IPS-20b (cell line): ENCODE results near the gene OR4S1.
"Not testable (repeated sequence)": the region's sequence is repeated elsewhere in the genome, so short reads cannot be mapped to it uniquely, and the experiment has no call there.

ENCODE experiments used
- H3K27ac ChIP-seq: one replicate; pipeline ENCODE4 v1.5.1; 2013; ENCODE audit warnings: low read length
- H3K27me3 ChIP-seq: 2 replicates; pipeline ENCODE4 v1.6.1; 2013; ENCODE audit warnings: mild to moderate bottlenecking, low read length, inconsistent platforms; ENCODE audit not compliant: insufficient read depth
- H3K36me3 ChIP-seq: 2 replicates; pipeline ENCODE4 v1.6.1; 2013; ENCODE audit warnings: low read depth, mild to moderate bottlenecking, inconsistent platforms, low read length, moderate library complexity; ENCODE audit not compliant: insufficient read depth
- H3K4me1 ChIP-seq: 2 replicates; pipeline ENCODE4 v1.6.1; 2013; ENCODE audit warnings: mild to moderate bottlenecking, control low read depth, inconsistent platforms, low read length, moderate library complexity; ENCODE audit not compliant: insufficient read depth
- H3K4me3 ChIP-seq: 2 replicates; pipeline ENCODE4 v1.5.1; 2013; ENCODE audit warnings: mild to moderate bottlenecking, low read length, inconsistent platforms
- H3K9ac ChIP-seq: 2 replicates; pipeline ENCODE4 v1.6.1; 2013; ENCODE audit warnings: low read depth, mild to moderate bottlenecking, inconsistent platforms, low read length, moderate library complexity
- H3K9me3 ChIP-seq: 2 replicates; pipeline ENCODE4 v1.6.1; 2013; ENCODE audit warnings: mild to moderate bottlenecking, low read depth, low read length, inconsistent platforms; ENCODE audit not compliant: insufficient read depth

OR4S1 gene, protein sequence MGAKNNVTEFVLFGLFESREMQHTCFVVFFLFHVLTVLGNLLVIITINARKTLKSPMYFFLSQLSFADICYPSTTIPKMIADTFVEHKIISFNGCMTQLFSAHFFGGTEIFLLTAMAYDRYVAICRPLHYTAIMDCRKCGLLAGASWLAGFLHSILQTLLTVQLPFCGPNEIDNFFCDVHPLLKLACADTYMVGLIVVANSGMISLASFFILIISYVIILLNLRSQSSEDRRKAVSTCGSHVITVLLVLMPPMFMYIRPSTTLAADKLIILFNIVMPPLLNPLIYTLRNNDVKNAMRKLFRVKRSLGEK

GRCh38 chr11:48305923-48306322 is at the start of gene OR4S1:
TSS of gene OR4S1 (plus strand) at chr11:48306223. CDS start at chr11:48306223, 0 bp downstream.
- Histone ChIP-seq H3K27me3 (no peaks in the 10 kb centered on the region), H3K9me3 (peaks cover 76% of the 10 kb centered on the region), H3K4me1 (no peaks in the 10 kb centered on the region), H3K9ac (no peak within 1 kb of the TSS), H3K36me3 (no peaks in the 10 kb centered on the region), H3K4me3 (no peak within 1 kb of the TSS), H3K27ac (no peak within 1 kb of the TSS)

DNA sequence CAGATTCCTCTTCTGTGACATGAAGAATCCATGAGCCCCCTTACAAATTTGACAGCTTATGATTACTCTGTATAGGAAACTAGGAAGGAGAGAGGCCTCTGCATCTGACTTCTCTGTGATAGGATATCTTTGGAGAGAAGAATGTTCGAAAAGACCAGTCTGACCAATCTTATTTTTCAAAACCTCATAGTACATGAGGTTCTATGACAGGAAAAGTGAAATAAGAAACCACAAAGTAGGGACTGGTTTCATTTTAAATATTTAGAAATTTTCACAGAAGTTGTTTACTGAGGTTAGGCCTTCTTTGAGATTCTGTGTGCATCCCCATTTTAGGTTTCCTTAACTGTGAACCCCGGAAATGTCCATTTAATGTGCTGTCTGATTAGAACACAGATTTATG is 44.4 kb upstream of the OR4S1 start:
- no peaks in the 10 kb centered on the region for H3K36me3 ChIP-seq
- H3K4me1 ChIP-seq = no peaks in the 10 kb centered on the region
- no peak overlapping the region for H3K27ac ChIP-seq
- H3K27me3 ChIP-seq = no peaks in the 10 kb centered on the region
- no peak overlapping the region for H3K9ac ChIP-seq
- no peak overlapping the region for H3K4me3 ChIP-seq
- H3K9me3 ChIP-seq = peaks cover 73% of the 10 kb centered on the region

DNA sequence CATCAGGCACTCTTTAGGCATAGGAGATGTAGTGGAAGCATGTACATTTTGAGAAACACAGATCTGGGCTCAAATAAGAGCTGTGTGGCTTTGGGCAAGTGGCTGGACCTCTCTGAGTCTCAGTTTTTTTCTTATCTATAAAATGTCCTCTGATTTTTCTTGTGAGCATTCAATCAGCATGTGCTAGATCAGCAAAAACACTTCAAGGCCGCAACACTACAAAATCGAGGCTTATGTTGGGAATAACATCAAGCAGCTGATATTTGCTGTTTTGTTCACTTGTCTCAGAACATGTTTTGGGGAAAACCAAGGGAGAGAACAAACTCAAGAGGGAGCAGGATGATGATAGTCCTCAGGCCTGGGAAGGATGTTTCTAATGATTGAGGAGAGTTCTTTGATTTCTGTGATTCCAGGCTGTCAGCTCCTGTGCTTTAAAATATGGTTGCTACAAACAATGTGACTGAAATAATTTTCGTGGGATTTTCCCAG is 42.6 kb upstream of the OR4S1 start, which contains the start of gene OR4X1:
OR4X1 (plus strand) TSS at position 439 of the 489 bp plus-strand sequence; CDS start at position 439, 0 bp downstream.
- Histone ChIP-seq H3K9ac (no peak within 1 kb of the TSS), H3K27me3 (no peaks in the 10 kb centered on the region), H3K27ac (no peak within 1 kb of the TSS), H3K4me1 (no peaks in the 10 kb centered on the region), H3K36me3 (no peaks in the 10 kb centered on the region), H3K9me3 (peaks cover 66% of the 10 kb centered on the region), H3K4me3 (no peak within 1 kb of the TSS)

- Histone ChIP-seq H3K4me1 (no peaks in the 10 kb centered on the region), H3K9ac (no peak overlapping the region), H3K27me3 (peaks cover 7% of the 10 kb centered on the region), H3K9me3 (peaks cover 79% of the 10 kb centered on the region), H3K4me3 (no peak overlapping the region), H3K27ac (no peak overlapping the region), H3K36me3 (no peaks in the 10 kb centered on the region)
These were observed 35.4 kb upstream of the OR4S1 start for GRCh38 chr11:48270621-48271020.

DNA sequence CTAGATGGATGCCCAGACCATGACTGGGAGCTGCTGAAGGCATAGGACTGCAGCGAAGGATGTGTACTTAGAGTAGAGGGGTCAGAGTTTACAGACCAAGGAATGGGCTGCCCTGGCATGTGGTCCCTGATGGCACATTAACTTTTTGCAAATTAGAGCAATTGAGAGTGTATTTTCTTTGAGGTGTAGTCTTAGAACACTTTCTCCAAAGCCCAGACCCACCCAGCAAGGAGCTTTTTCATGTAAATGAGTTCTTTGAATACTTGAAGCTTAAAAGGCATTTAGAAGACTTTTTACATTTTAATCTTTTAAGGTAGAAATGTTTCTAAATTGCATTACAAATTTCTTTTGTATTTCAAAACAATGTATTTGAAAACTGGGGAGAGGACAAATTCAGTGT is 33.4 kb upstream of the OR4S1 start:
- Histone ChIP-seq H3K9ac (no peak overlapping the region), H3K4me1 (no peaks in the 10 kb centered on the region), H3K4me3 (no peak overlapping the region), H3K27me3 (peaks cover 7% of the 10 kb centered on the region), H3K36me3 (no peaks in the 10 kb centered on the region), H3K27ac (no peak overlapping the region), H3K9me3 (peaks cover 77% of the 10 kb centered on the region)

GRCh38 chr11:48307760-48308386 is 1.9 kb downstream of the OR4S1 start:
- Histone ChIP-seq H3K9ac (no peak overlapping the region), H3K9me3 (peaks cover 84% of the 10 kb centered on the region), H3K27me3 (no peaks in the 10 kb centered on the region), H3K36me3 (no peaks in the 10 kb centered on the region), H3K4me3 (no peak overlapping the region), H3K4me1 (no peaks in the 10 kb centered on the region), H3K27ac (no peak overlapping the region)

DNA sequence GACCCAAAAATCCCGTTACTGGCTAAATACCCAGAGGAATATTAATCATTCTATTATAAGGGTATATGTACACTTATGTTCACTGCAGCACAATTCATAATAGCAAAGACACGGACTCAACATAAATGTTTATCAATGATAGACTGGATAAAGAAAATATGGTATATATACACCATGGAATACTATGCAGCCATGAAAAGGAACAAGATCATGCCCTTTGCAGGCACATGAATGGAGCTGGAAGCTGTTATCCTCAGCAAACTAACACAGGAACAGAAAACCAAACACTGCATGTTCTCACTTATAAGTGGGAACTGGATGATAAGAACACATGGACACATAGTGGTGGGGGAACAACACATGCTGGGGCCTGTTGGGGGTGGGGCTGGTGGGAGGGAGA is 7.6 kb downstream of the OR4S1 start:
- H3K4me3 ChIP-seq, H3K27ac ChIP-seq, H3K27me3 ChIP-seq, H3K4me1 ChIP-seq, H3K9ac ChIP-seq, H3K36me3 ChIP-seq: not testable (repeated sequence)
- H3K9me3 ChIP-seq = peaks cover 89% of the 10 kb centered on the region

- H3K4me1 ChIP-seq, H3K27ac ChIP-seq, H3K9ac ChIP-seq, H3K36me3 ChIP-seq, H3K27me3 ChIP-seq, H3K4me3 ChIP-seq: not testable (repeated sequence)
- H3K9me3 ChIP-seq = peaks cover 97% of the 10 kb centered on the region
These were observed 13.8 kb downstream of the OR4S1 start for GRCh38 chr11:48319813-48320212.

DNA sequence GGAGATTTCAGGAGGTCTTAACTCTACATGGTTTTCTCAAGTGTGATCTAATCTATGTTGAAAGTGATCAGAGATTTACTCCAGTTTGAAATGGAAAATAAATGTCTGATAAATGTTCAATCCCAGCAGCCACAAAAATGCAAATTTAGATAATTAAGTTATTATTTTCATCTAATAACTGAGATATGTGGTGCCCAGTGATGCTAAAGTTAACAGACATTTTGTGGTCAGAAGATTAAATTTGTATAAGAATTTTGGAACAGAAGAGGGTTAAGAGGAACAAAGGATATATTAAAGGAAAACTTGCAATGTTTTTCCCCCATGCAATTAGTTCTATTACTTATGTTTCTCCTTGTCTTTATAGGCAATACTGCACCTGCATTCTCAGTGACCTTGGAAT is 18.6 kb downstream of the OR4S1 start, which contains the start of gene OR4C3:
OR4C3 (plus strand) TSS at position 301 of the 400 bp plus-strand sequence. CDS start 102 bp downstream, outside the sequence.
- not testable (repeated sequence) for H3K27me3 ChIP-seq, H3K27ac ChIP-seq, H3K4me1 ChIP-seq, H3K9ac ChIP-seq, H3K4me3 ChIP-seq, H3K36me3 ChIP-seq
- peaks cover 85% of the 10 kb centered on the region for H3K9me3 ChIP-seq

GRCh38 chr11:48341466-48341865 is 35.4 kb downstream of the OR4S1 start:
- Histone ChIP-seq H3K36me3 (no peaks in the 10 kb centered on the region), H3K27ac (no peak overlapping the region), H3K9me3 (peaks cover 76% of the 10 kb centered on the region), H3K9ac (no peak overlapping the region), H3K27me3 (no peaks in the 10 kb centered on the region), H3K4me3 (no peak overlapping the region), H3K4me1 (no peaks in the 10 kb centered on the region)

- H3K27ac ChIP-seq, H3K4me1 ChIP-seq, H3K4me3 ChIP-seq, H3K36me3 ChIP-seq, H3K9ac ChIP-seq, H3K27me3 ChIP-seq: not testable (repeated sequence)
- H3K9me3 ChIP-seq = peaks cover 69% of the 10 kb centered on the region
These were observed 36.5 kb downstream of the OR4S1 start for GRCh38 chr11:48342505-48342904.

DNA sequence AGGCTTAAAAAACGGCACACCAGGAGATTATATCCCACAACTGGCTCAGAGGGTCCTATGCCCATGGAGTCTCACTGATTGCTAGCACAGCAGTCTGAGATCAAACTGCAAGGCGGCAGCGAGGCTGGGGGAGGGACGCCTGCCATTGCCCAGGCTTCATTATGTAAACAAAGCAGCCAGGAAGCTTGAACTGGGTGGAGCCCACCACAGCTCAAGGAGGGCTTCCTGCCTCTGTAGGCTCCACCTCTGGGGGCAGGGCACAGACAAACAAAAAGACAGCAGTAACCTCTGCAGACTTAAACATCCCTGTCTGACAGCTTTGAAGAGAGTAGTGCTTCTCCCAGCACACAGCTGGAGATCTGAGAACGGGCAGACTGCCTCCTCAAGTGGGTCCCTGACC is 40.3 kb downstream of the OR4S1 start:
- H3K36me3 ChIP-seq, H3K9ac ChIP-seq, H3K4me1 ChIP-seq, H3K27me3 ChIP-seq, H3K27ac ChIP-seq, H3K4me3 ChIP-seq: not testable (repeated sequence)
- peaks cover 33% of the 10 kb centered on the region for H3K9me3 ChIP-seq
